GM12874 (cell line): ENCODE results near the gene PILRB.

ENCODE experiments used
- CTCF ChIP-seq: IDR thresholded peaks from 2 replicates; pipeline ENCODE4 v1.5.1; 2011; ENCODE audit warnings: low read depth, mild to moderate bottlenecking, control low read depth, low read length, moderate library complexity; ENCODE audit not compliant: insufficient read depth

PILRB gene

GRCh38 chr7:100400656-100401055 lies 42.7 kb downstream of the PILRB start:
- no peak for TF ChIP-seq CTCF

GRCh38 chr7:100401811-100402210 lies 43.9 kb downstream of the PILRB start:
- TF ChIP-seq CTCF = no peak

- TF ChIP-seq CTCF = no peak
Measured at GRCh38 chr7:100402241-100402640, 44.3 kb downstream of the PILRB start.

GRCh38 chr7:100406767-100407166 lies 48.9 kb downstream of the PILRB start:
- TF ChIP-seq CTCF = no peak

GRCh38 chr7:100407285-100408180 lies 49.6 kb downstream of the PILRB start:
- TF ChIP-seq CTCF = peak; percentile 70

- no peak for TF ChIP-seq CTCF
Measured at GRCh38 chr7:100411101-100411500, 53.2 kb downstream of the PILRB start.

GRCh38 chr7:100413346-100413745 lies 55.4 kb downstream of the PILRB start:
- no peak for TF ChIP-seq CTCF
